Activated B cell treated with CpG ODN at 0.5 μM for 24 hours (primary cell): Measurements from ENCODE around the gene UCN2. TPM values are rescaled to one million over a fixed set of nuclear protein-coding genes. Genes with fewer than 3 reads are reported as not detected.

Experiments
- ATAC-seq: fragments of 200-7000 bp; cut with Tn5 transposase; one replicate; pipeline ENCODE4 v1.10.0; 2021; ENCODE audit warnings: low read depth, mild to moderate bottlenecking, moderate library complexity
- CTCF ChIA-PET: fragments of 350-600 bp; sonication (Branson Sonifier 250); formaldehyde crosslinking; loops from one replicate; lab custom pipeline; 2021; ENCODE audit warnings: antibody characterized with exemption; lab: Charles Lee
- POLR2A ChIA-PET: fragments of 350-600 bp; sonication (Branson Sonifier 250); formaldehyde crosslinking; loops from one replicate; lab custom pipeline; 2021; ENCODE audit warnings: antibody characterized with exemption; lab: Charles Lee
- DNase-seq: peaks from one replicate; pipeline ENCODE4 v3.0.0; 2022
- H3K27ac Mint-ChIP-seq: one replicate; pipeline ENCODE4 v1.8.0; 2020; ENCODE audit warnings: mixed read lengths
- H3K27me3 Mint-ChIP-seq: one replicate; pipeline ENCODE4 v1.8.0; 2021; ENCODE audit warnings: mixed read lengths
- H3K36me3 Mint-ChIP-seq: one replicate; pipeline ENCODE4 v1.8.0; 2021; ENCODE audit warnings: low read depth, mixed read lengths
- H3K4me1 Mint-ChIP-seq: one replicate; pipeline ENCODE4 v1.8.0; 2021; ENCODE audit warnings: mixed read lengths
- H3K4me3 Mint-ChIP-seq: one replicate; pipeline ENCODE4 v1.8.0; 2020; ENCODE audit warnings: mild to moderate bottlenecking, mixed read lengths
- H3K9me3 Mint-ChIP-seq: one replicate; pipeline ENCODE4 v1.8.0; 2020; ENCODE audit warnings: mixed read lengths
- CTCF ChIP-seq: fragments of 200-600 bp; IDR thresholded peaks from one replicate; pipeline ENCODE4 v1.8.0; 2022; ENCODE audit warnings: antibody characterized with exemption, mild to moderate bottlenecking
- intact Hi-C: fragments of 100-400 bp; cut with micrococcal nuclease; formaldehyde crosslinking; loops from one replicate; pipeline ENCODE4 v1.15.1; 2024
- total RNA-seq: library from RNA; stranded (reverse); gene quantifications from 2 replicates; pipeline ENCODE4 v1.2.3, GENCODE V29; 2022

Gene UCN2
- total RNA-seq, 1 donor from 2014 or later, result not detected

- Mint-ChIP-seq H3K9me3 (no peaks in the 10 kb centered on the region), H3K27me3 (no peaks in the 10 kb centered on the region), H3K36me3 (peaks cover 88% of the 10 kb centered on the region), H3K27ac (no peak overlapping the region), H3K4me3 (no peak overlapping the region), H3K4me1 (no peaks in the 10 kb centered on the region)
- ChIA-PET POLR2A (interaction anchor here (0.7 kb wide), 1 partner anchor 8 kb away, joined by 3 read pairs; no protein-coding TSS in a partner anchor), CTCF (no interaction called here)
- no peak for DNase-seq
- intact Hi-C loops, result no loop called here
- no peak for TF ChIP-seq CTCF
- no peak for ATAC-seq
These were observed 38.0 kb upstream of the UCN2 start for GRCh38 chr3:48601622-48601994.

- peaks cover 85% of the 10 kb centered on the region for H3K36me3 Mint-ChIP-seq
- ATAC-seq (no peak), DNase-seq (no peak)
- ChIA-PET CTCF (no interaction called here), POLR2A (no interaction called here)
- no peak overlapping the region for H3K4me3 Mint-ChIP-seq
- H3K4me1 Mint-ChIP-seq, result peaks cover 2% of the 10 kb centered on the region
- no peaks in the 10 kb centered on the region for H3K27me3 Mint-ChIP-seq
- H3K9me3 Mint-ChIP-seq, result no peaks in the 10 kb centered on the region
- TF ChIP-seq CTCF, result no peak
- H3K27ac Mint-ChIP-seq, result no peak overlapping the region
- intact Hi-C loops, result no loop called here
These were observed 37.4 kb upstream of the UCN2 start for GRCh38 chr3:48600711-48601621.

- peaks cover 9% of the 10 kb centered on the region for H3K4me1 Mint-ChIP-seq
- ATAC-seq (no peak), DNase-seq (no peak)
- H3K27me3 Mint-ChIP-seq, result peaks cover under 1% of the 10 kb centered on the region
- ChIA-PET POLR2A (no interaction called here), CTCF (no interaction called here)
- no peak overlapping the region for H3K27ac Mint-ChIP-seq
- no peak for TF ChIP-seq CTCF
- H3K36me3 Mint-ChIP-seq, result peaks cover 72% of the 10 kb centered on the region
- intact Hi-C loops, result no loop called here
- H3K4me3 Mint-ChIP-seq, result no peak overlapping the region
- no peaks in the 10 kb centered on the region for H3K9me3 Mint-ChIP-seq
These were observed 36.1 kb upstream of the UCN2 start for GRCh38 chr3:48599509-48600285.

GRCh38 chr3:48599077-48599501 lies 35.5 kb upstream of the UCN2 start:
- no peaks in the 10 kb centered on the region for H3K9me3 Mint-ChIP-seq
- peaks cover 14% of the 10 kb centered on the region for H3K4me1 Mint-ChIP-seq
- peaks cover 66% of the 10 kb centered on the region for H3K36me3 Mint-ChIP-seq
- H3K27me3 Mint-ChIP-seq, result peaks cover 5% of the 10 kb centered on the region
- no peak for DNase-seq
- intact Hi-C loops, result no loop called here
- no peak overlapping the region for H3K4me3 Mint-ChIP-seq
- CTCF ChIA-PET, result no interaction called here
- no peak for ATAC-seq
- POLR2A ChIA-PET, result no interaction called here
- H3K27ac Mint-ChIP-seq, result no peak overlapping the region
- no peak for TF ChIP-seq CTCF
